Measurements from ENCODE around the gene CDK14. TPM values are rescaled to one million over a fixed set of nuclear protein-coding genes. Genes with fewer than 3 reads are reported as not detected.
"Not testable (repeated sequence)": the region's sequence is repeated elsewhere in the genome, so short reads cannot be mapped to it uniquely, and the experiment has no call there.

The CDK14 gene
- total RNA-seq, 4 donors from 2014 or later, result 1.1 to 12.7 (median 5.8) TPM

GRCh38 chr7:90923541-90923997 is 327.4 kb downstream of the CDK14 start:
- no peak for TF ChIP-seq POLR2A (IDR thresholded peaks at IDR 0.05)
- TF ChIP-seq, protein P1, sequence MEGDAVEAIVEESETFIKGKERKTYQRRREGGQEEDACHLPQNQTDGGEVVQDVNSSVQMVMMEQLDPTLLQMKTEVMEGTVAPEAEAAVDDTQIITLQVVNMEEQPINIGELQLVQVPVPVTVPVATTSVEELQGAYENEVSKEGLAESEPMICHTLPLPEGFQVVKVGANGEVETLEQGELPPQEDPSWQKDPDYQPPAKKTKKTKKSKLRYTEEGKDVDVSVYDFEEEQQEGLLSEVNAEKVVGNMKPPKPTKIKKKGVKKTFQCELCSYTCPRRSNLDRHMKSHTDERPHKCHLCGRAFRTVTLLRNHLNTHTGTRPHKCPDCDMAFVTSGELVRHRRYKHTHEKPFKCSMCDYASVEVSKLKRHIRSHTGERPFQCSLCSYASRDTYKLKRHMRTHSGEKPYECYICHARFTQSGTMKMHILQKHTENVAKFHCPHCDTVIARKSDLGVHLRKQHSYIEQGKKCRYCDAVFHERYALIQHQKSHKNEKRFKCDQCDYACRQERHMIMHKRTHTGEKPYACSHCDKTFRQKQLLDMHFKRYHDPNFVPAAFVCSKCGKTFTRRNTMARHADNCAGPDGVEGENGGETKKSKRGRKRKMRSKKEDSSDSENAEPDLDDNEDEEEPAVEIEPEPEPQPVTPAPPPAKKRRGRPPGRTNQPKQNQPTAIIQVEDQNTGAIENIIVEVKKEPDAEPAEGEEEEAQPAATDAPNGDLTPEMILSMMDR (IDR thresholded peaks at IDR 0.05), result no peak
- no peak for DNase-seq (ENCODE audit: low spot score in 2 of 2)
- intact Hi-C loops (cut with DNase I; ENCODE audit: low total_unique reads), result no loop called here
- 89 to 97% methylated on average over 2 of the region's 2 CpGs for WGBS, 2 donors
- no peak overlapping the region for H3K4me3 ChIP-seq (ENCODE audit: low read depth, poor library complexity, severe bottlenecking)

DNA sequence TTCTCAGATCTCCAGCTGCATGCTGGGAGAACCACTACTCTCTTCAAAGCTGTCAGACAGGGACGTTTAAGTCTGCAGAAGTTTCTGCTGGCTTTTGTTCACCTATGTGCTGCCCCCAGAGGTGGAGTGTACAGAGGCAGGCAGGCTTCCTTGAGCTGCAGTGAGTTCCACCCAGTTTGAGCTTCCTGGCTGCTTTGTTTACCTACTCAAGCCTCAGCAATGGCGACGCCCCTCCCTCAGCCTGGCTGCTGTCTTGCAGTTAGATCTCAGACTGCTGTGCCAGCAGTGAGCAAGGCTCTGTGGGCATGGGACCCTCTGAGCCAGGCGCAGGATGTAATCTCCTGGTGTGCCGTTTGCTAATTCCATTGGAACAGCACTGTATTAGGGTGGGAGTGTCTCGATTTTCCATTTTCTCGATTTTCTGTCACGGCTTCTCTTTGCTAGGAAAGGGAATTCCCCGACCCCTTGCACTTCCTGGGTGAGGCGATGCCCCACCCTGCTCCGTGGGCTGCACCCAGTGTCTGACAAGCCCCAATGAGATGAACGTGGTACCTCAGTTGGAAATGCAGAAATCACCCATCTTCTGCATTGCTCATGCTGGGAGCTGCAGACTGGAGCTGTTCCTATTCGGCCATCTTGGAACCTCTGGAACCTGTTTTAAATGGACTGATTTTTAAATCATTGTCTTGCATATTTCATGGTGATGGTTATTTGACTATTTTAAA is 332.7 kb downstream of the CDK14 start:
- H3K4me3 ChIP-seq (ENCODE audit: low read depth, poor library complexity, severe bottlenecking); DNase-seq (ENCODE audit: low spot score in 2 of 2); intact Hi-C loops (cut with DNase I; ENCODE audit: low total_unique reads): not testable (repeated sequence)
- WGBS, 2 donors, result 84 to 90% methylated on average over 13 of the region's 13 CpGs

DNA sequence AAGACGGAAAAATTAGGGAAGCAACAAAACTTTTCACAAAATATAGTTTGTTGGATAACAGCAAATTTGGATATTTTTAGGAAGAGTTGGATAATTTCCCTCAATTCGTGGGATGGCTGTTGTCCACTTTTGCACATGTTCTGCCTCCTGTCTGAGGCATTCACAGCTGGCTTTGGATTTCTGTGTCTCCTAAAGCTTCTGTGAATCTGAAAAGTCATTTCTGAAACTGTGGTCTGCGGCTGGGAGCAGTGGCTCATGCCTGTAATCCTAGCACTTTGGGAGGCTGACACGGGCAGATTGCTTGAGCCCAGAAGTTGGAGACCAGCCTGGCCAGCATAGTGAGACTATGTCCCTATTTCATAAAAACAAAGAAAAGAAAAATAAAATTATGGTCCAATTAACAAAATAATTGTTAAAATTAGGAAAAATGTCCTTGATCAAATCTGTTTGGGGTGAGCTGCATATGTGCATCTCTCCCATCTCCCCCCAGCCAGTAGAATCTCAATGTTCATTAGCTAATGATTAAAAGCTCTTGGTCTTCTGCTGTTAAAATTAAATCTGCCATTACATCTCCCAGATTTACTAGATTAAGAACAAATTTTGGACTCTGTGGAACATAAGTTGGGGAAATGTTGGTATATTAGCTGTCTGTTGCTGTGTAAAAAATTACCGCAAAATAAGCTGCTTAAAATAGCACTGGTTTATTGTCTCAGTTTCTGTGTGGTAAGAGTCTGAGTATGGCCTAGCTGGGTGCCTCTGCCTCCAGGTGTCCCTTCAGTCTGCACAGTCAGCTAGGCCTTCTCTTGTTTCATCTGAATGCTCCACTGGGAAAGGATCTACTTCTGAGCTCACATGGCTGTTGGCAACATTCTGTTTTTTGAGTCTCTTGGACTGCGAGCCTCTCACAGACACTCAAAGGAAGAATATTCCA is 336.1 kb downstream of the CDK14 start:
- intact Hi-C loops (cut with DNase I; ENCODE audit: low total_unique reads), result no loop called here
- no peak for DNase-seq (ENCODE audit: low spot score in 2 of 2)
- H3K4me3 ChIP-seq (ENCODE audit: low read depth, poor library complexity, severe bottlenecking), result no peak overlapping the region
- WGBS, 2 donors, result 71 to 79% methylated on average over 6 of the region's 6 CpGs
- no peak for TF ChIP-seq POLR2A (IDR thresholded peaks at IDR 0.05)
- TF ChIP-seq, protein P1 (IDR thresholded peaks at IDR 0.05), result no peak

GRCh38 chr7:90933041-90933440 is 336.9 kb downstream of the CDK14 start:
- intact Hi-C loops (cut with DNase I; ENCODE audit: low total_unique reads), result no loop called here
- no peak for DNase-seq (ENCODE audit: low spot score in 2 of 2)
- no peak overlapping the region for H3K4me3 ChIP-seq (ENCODE audit: low read depth, poor library complexity, severe bottlenecking)
- WGBS, 2 donors, result 84% methylated on average over 3 of the region's 3 CpGs
- TF ChIP-seq, protein P1 (IDR thresholded peaks at IDR 0.05), result no peak
- no peak for TF ChIP-seq POLR2A (IDR thresholded peaks at IDR 0.05)

- DNase-seq (ENCODE audit: low spot score in 2 of 2), result no peak
- TF ChIP-seq, protein P1 (IDR thresholded peaks at IDR 0.05), result no peak
- no peak for TF ChIP-seq POLR2A (IDR thresholded peaks at IDR 0.05)
- intact Hi-C loops (cut with DNase I; ENCODE audit: low total_unique reads), result no loop called here
- no peak overlapping the region for H3K4me3 ChIP-seq (ENCODE audit: low read depth, poor library complexity, severe bottlenecking)
- 90 to 91% methylated on average over 5 of the region's 5 CpGs for WGBS, 2 donors
These were observed 337.9 kb downstream of the CDK14 start for GRCh38 chr7:90933984-90934383.

DNA sequence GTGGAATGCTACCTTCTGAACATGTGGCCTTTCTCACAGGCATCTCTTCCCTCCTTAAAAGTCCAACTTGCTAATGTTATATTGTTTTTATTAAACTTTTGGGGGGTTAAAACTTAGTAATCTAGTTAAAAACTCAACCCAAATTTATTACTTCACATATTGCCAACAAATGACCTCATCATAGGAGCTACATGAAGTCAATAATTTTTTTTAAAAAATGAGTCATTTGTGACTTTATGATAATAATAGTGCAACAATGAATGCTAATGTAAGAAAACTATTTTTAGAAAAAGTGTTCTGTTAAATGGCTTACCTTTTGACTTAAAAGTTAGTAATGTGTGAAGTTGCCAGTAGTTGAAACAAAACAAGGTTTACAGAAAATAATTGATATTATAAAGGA is 342.2 kb downstream of the CDK14 start:
- intact Hi-C loops (cut with DNase I; ENCODE audit: low total_unique reads), result no loop called here
- no peak for DNase-seq (ENCODE audit: low spot score in 2 of 2)
- no peak for TF ChIP-seq POLR2A (IDR thresholded peaks at IDR 0.05)
- TF ChIP-seq, protein P1 (IDR thresholded peaks at IDR 0.05), result no peak
- H3K4me3 ChIP-seq (ENCODE audit: low read depth, poor library complexity, severe bottlenecking), result no peak overlapping the region
